HG03103 (cell line): ENCODE data around the gene HOXA13.

ENCODE experiments used
- ATAC-seq: cut with Tn5 transposase; IDR thresholded peaks from one replicate; pipeline ENCODE4 v1.9.1; 2021; ENCODE audit warnings: low read depth; ENCODE audit not compliant: unreplicated experiment

HOXA13 gene

DNA sequence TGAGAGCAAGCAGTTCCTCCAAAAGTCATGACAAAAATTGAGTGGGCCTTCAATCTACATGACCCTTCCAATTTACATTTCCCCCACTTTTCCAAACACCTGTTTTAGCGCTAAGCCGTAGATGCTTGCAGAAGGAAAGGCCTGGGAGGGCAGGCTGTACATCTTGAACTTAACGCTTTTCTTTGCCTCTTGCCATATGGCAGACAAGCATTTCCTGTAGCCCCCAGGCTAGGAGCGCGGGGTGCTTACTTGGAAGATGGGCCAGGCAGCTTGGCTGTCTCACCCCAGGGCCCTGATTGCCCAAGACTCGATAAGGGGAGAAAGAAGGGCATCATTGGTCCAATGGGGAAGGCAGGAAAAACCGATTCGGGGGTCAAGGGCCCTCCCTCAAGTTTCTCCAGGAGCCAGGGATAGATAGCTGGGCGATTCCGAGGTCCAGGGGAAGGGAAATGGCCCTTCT is 27.5 kb downstream of the HOXA13 start:
- no peak for ATAC-seq

- no peak for ATAC-seq
Measured at GRCh38 chr7:27171637-27172314, 28.1 kb downstream of the HOXA13 start.

DNA sequence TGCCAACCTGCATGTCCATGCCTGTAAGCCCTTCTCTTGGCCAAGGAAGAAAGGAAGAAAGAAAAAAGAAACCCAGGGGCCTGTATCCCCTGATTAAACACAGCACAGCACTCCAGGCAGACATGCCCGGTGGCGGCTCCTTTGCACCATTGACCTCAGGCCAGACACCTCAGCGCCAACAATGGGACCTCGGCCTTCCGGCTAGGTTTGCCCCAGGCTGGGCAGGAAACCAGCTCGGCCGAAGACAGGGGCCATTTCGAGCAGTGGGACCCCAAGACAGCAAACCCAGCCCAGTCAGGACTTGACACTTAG is 28.6 kb downstream of the HOXA13 start:
- no peak for ATAC-seq

- ATAC-seq: no peak
Measured at GRCh38 chr7:27170426-27171324, 29.2 kb downstream of the HOXA13 start.

DNA sequence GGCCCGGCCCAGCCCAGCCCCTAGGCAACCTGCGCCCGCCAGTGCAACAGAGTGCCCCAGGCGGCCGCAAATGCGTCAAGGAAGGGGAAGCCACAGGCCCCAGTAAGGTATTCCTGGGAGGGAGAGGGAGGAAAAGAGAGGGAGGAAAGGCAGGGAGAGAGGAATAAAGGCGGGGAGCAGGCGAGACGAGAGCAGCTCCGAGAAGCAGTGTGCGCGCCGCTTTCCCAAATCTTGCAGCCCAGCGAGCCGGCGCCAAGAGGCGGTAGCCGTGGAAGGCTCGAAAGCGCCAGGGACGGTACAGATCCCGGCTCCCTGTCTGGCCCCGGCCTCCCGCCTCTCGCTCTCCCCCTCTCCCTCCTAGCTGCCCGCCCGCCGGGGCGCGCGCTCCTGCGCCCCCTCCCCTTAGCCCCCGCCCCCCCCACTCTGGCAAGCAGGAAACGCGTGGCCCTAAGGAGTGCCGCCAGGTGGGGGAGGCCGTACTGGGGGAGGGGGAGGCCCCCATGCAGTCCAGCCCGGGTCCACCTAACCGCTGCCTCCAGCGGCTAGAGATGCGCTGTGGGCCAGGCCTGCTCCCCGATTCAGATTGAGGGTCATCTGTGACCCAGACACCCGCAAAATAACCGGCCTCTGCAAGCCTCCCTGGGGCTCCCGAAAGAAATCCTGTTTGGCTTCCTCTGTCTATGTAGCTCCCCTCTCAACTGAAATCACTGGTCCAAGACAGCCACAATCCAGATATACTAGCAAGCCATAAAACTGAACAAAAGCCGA is 30.0 kb downstream of the HOXA13 start:
- no peak for ATAC-seq

- no peak for ATAC-seq
Measured at GRCh38 chr7:27168265-27168947, 31.5 kb downstream of the HOXA13 start.

- ATAC-seq: no peak
Measured at GRCh38 chr7:27167916-27168264, 32.0 kb downstream of the HOXA13 start.

- ATAC-seq: no peak
Measured at GRCh38 chr7:27166531-27167505, 33.1 kb downstream of the HOXA13 start.

DNA sequence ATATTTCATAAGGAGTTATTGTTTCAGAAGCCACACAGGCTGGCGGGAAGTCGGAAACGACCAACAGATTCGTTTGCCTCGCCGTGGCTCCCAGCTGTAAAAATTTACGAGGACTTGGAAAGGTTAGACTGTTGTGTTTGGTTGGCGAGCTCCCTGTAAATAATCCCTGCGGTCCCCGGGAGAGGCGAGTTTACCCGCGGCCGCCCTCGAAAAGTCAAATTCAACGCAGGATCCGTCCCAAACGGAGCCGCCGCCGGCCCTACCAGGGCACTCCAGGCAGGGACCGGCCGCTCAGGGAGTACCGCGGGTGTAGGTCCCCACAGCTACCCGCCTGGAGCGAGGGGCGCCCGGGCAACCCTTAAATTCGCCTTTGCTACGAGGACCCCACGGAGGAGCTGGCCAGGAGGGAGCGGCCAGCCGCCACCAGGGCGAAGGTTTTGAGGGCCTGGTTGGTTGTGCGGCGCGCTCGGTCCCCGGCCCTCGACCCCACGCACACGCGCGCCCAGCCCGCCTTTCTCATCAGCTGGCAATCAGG is 33.8 kb downstream of the HOXA13 start:
- ATAC-seq: no peak

DNA sequence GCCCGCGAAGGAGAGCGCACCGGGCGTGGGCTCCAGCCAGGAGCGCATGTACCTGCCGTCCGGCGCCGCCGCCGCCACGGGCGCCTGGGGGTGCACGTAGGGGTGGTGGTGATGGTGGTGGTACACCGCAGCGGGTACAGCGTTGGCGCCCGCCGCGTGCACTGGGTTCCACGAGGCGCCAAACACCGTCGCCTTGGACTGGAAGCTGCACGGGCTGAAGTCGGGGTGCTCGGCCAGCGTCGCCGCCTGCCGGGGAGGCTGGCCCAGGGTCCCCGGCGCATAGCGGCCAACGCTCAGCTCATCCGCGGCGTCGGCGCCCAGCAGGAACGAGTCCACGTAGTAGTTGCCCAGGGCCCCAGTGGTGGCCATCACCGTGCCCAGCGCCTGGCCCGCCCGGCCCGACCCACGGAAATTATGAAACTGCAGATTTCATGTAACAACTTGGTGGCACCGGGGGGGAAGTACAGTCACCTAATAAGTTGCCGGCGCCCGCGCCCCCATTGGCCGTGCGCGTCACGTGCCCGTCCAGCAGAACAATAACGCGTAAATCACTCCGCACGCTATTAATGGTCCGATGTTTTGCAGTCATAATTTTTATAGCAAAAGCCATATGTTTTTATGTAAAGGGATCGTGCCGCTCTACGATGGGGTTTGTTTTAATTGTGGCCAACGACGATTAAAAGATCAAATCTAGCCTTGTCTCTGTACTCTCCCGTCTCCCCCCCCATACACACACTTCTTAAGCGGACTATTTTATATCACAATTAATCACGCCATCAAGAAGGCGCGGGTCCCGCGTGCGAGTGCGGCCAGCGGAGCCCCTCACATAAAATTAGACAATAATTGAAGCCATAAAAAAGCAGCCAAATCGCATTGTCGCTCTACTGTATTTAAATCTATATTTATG is 34.5 kb downstream of the HOXA13 start, which contains the start of gene HOXA9:
Gene HOXA9 (minus strand): TSS at position 449 of the 907 bp plus-strand sequence. CDS start 80 bp downstream, at position 369.
- no peak for ATAC-seq

DNA sequence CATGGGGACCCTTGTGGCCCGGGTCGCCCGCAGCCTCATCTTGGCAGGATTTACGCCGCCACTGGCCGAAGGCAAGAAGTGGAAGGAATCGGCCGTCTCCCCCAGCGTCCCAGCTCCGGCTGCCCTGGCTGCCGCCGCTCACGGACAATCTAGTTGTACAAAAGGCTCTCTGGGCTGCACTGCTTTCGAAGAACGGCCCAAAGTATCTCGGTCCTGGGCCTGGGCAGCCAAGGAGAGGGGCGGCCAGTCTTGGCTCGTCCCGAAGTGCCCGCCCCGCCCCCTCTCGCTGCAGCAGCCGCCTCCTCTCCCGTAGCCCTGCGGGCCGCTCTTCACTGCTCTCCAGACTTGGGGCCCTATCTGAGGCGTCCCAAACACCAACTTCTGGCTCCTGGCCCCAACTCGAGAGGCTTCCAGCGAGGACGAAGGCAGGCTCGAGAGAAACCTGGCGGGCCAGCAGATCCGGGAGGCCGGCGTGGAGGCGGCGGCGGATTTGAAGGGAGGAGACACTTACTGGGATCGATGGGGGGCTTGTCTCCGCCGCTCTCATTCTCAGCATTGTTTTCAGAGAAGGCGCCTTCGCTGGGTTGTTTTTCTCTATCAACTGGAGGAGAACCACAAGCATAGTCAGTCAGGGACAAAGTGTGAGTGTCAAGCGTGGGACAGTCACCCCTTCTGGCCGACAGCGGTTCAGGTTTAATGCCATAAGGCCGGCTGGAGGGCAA is 35.4 kb downstream of the HOXA13 start:
- ATAC-seq: no peak

- no peak for ATAC-seq
Measured at GRCh38 chr7:27164045-27164366, 35.9 kb downstream of the HOXA13 start.

- ATAC-seq: no peak
Measured at GRCh38 chr7:27163288-27164044, 36.4 kb downstream of the HOXA13 start.

- ATAC-seq: no peak
Measured at GRCh38 chr7:27162561-27163287, 37.2 kb downstream of the HOXA13 start.

- ATAC-seq: no peak
Measured at GRCh38 chr7:27161721-27162560, 38.0 kb downstream of the HOXA13 start.
